HepG2 (cell line): ENCODE data around the gene GDPGP1. TPM values are rescaled to one million over a fixed set of nuclear protein-coding genes. Genes with fewer than 3 reads are reported as not detected.

Experiments
- ATM ChIP-seq: fragments of 450-650 bp; IDR thresholded peaks from 2 replicates; pipeline ENCODE4 v1.7.1; 2017; ENCODE audit warnings: mild to moderate bottlenecking, borderline replicate concordance
- E2F2 ChIP-seq: sonication (generic); formaldehyde crosslinking; IDR thresholded peaks from 2 replicates; pipeline ENCODE4 v1.4.0; 2020; ENCODE audit warnings: missing genetic modification reagents, borderline replicate concordance
- HOXA3 ChIP-seq: sonication (generic); formaldehyde crosslinking; IDR thresholded peaks from 2 replicates; pipeline ENCODE4 v1.5.0; 2020; ENCODE audit warnings: missing genetic modification reagents
- KAT2B ChIP-seq: fragments of 150-350 bp; IDR thresholded peaks from 2 replicates; pipeline ENCODE4 v1.6.1; 2014; ENCODE audit warnings: low read depth, low read length, borderline replicate concordance
- KLF13 ChIP-seq: sonication (generic); formaldehyde crosslinking; IDR thresholded peaks from 2 replicates; pipeline ENCODE4 v1.4.0; 2020; ENCODE audit warnings: mild to moderate bottlenecking, missing genetic modification reagents
- PITX1 ChIP-seq: sonication (generic); formaldehyde crosslinking; IDR thresholded peaks from 2 replicates; pipeline ENCODE4 v1.5.1; 2020; ENCODE audit warnings: mild to moderate bottlenecking, missing genetic modification reagents
- SAP130 ChIP-seq: IDR thresholded peaks from 2 replicates; pipeline ENCODE4 v1.6.1; 2016; ENCODE audit warnings: low read depth
- SP1 ChIP-seq, 2 experiments: fragments of 450-650 bp in 1 of 2; sonication (generic) in 1 of 2; formaldehyde crosslinking in 1 of 2; IDR thresholded peaks; 2 replicates each; pipeline versions ENCODE4 v1.4.0 to v1.6.1; 2016 to 2020; ENCODE audit warnings: missing genetic modification reagents in 1 of 2
- TGIF2 ChIP-seq: IDR thresholded peaks from 2 replicates; pipeline ENCODE4 v1.6.1; 2016; ENCODE audit warnings: control low read depth, missing compliant biosample characterization
- ZFP90 ChIP-seq: sonication (generic); formaldehyde crosslinking; IDR thresholded peaks from 2 replicates; pipeline ENCODE4 v1.8.0; 2022; ENCODE audit warnings: missing genetic modification reagents, mild to moderate bottlenecking, inconsistent platforms, borderline replicate concordance
- ZNF333 ChIP-seq: sonication (generic); formaldehyde crosslinking; IDR thresholded peaks from 2 replicates; pipeline ENCODE4 v1.4.0; 2020; ENCODE audit warnings: mild to moderate bottlenecking, missing genetic modification reagents, borderline replicate concordance
- ZNF513 ChIP-seq: sonication (generic); formaldehyde crosslinking; conservative IDR thresholded peaks from 2 replicates; pipeline ENCODE4 v1.5.0; 2020; ENCODE audit warnings: missing genetic modification reagents
- ZNF558 ChIP-seq: sonication (generic); formaldehyde crosslinking; IDR thresholded peaks from 2 replicates; pipeline ENCODE4 v1.9.0; 2022; ENCODE audit warnings: mild to moderate bottlenecking, missing genetic modification reagents, borderline replicate concordance
- ZNF766 ChIP-seq: sonication (generic); formaldehyde crosslinking; IDR thresholded peaks from 2 replicates; pipeline ENCODE4 v1.5.0; 2020; ENCODE audit warnings: missing genetic modification reagents, borderline replicate concordance
- polyA plus RNA-seq, 8 experiments: library from polyadenylated mRNA; depleted of rRNA in 3 of 8; stranded (reverse) in 7 of 8; unstranded in 1 of 8; fragments of >200 nt; fragmentation: Illumina TruSeq in 4 of 8; extraction: Trizol in 4 of 8; gene quantifications; 2 replicates each; pipeline versions ENCODE4 v1.2.1 to v1.2.3, GENCODE V29; 2011 to 2016; ENCODE audit warnings: low read depth in 4 of 8, missing spikeins in 1 of 8, mixed read lengths in 1 of 8; ENCODE audit not compliant: insufficient read depth in 1 of 8
- total RNA-seq, 5 experiments: library from RNA; depleted of rRNA; stranded (reverse); fragments of >200 nt; fragmentation: Illumina TruSeq; extraction: Trizol; gene quantifications; 2 replicates each; pipeline ENCODE4 v1.2.3, GENCODE V29; 2016; ENCODE audit warnings: low read depth in 1 of 5
- TF ChIP-seq, protein P1 (sequence below): sonication (generic); formaldehyde crosslinking; IDR thresholded peaks from 2 replicates; pipeline ENCODE4 v1.8.0; 2022; ENCODE audit warnings: mild to moderate bottlenecking, missing genetic modification reagents, borderline replicate concordance
- TF ChIP-seq, protein P2 (sequence below): sonication (generic); formaldehyde crosslinking; IDR thresholded peaks from 2 replicates; pipeline ENCODE4 v1.4.0; 2020; ENCODE audit warnings: missing genetic modification reagents
- TF ChIP-seq, protein P3 (sequence below): sonication (generic); formaldehyde crosslinking; IDR thresholded peaks from 2 replicates; pipeline ENCODE4 v1.9.0; 2021; ENCODE audit warnings: missing genetic modification reagents, borderline replicate concordance

The GDPGP1 gene
- total and polyA plus RNA-seq, 2 of the 13 experiments (the other 11 are each of a cell fraction or from before 2014, with no cell fraction given): 1.5 to 4.3 TPM

GRCh38 chr15:90234096-90234988 is at the start of gene GDPGP1 (continued):
- TF ChIP-seq E2F2 (CRISPR knock-in tag) (no peak), ZNF558 (CRISPR knock-in tag) (no peak; the same call in 1 of the 2 replicates), KAT2B (no peak), KLF13 (no peak), HOXA3 (peak; percentile 16; the same call in 1 of the 2 replicates), PITX1 (CRISPR knock-in tag) (no peak), SP1 (IDR thresholded peaks at IDR 0.05) (no peak), SP1 (CRISPR knock-in tag; IDR thresholded peaks at IDR 0.05) (peak; percentile 54; the same call in 1 of the 2 replicates), TGIF2 (CRISPR knock-in tag) (0 out of 2 replicates have a peak, but pooled peaks have one; percentile 48), ZNF333 (no peak), ATM (no peak), ZFP90 (CRISPR knock-in tag) (no peak), SAP130 (peak; percentile 65), ZNF513 (CRISPR knock-in tag) (no peak), ZNF766 (CRISPR knock-in tag) (no peak)
- TF ChIP-seq, protein P1, sequence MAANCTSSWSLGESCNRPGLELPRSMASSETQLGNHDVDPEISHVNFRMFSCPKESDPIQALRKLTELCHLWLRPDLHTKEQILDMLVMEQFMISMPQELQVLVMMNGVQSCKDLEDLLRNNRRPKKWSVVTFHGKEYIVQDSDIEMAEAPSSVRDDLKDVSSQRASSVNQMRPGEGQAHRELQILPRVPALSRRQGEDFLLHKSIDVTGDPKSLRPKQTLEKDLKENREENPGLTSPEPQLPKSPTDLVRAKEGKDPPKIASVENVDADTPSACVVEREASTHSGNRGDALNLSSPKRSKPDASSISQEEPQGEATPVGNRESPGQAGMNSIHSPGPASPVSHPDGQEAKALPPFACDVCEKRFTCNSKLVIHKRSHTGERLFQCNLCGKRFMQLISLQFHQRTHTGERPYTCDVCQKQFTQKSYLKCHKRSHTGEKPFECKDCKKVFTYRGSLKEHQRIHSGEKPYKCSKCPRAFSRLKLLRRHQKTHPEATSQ (CRISPR knock-in tag): no peak
- TF ChIP-seq, protein P2, sequence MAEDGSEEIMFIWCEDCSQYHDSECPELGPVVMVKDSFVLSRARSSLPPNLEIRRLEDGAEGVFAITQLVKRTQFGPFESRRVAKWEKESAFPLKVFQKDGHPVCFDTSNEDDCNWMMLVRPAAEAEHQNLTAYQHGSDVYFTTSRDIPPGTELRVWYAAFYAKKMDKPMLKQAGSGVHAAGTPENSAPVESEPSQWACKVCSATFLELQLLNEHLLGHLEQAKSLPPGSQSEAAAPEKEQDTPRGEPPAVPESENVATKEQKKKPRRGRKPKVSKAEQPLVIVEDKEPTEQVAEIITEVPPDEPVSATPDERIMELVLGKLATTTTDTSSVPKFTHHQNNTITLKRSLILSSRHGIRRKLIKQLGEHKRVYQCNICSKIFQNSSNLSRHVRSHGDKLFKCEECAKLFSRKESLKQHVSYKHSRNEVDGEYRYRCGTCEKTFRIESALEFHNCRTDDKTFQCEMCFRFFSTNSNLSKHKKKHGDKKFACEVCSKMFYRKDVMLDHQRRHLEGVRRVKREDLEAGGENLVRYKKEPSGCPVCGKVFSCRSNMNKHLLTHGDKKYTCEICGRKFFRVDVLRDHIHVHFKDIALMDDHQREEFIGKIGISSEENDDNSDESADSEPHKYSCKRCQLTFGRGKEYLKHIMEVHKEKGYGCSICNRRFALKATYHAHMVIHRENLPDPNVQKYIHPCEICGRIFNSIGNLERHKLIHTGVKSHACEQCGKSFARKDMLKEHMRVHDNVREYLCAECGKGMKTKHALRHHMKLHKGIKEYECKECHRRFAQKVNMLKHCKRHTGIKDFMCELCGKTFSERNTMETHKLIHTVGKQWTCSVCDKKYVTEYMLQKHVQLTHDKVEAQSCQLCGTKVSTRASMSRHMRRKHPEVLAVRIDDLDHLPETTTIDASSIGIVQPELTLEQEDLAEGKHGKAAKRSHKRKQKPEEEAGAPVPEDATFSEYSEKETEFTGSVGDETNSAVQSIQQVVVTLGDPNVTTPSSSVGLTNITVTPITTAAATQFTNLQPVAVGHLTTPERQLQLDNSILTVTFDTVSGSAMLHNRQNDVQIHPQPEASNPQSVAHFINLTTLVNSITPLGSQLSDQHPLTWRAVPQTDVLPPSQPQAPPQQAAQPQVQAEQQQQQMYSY (CRISPR knock-in tag): no peak
- TF ChIP-seq, protein P3, sequence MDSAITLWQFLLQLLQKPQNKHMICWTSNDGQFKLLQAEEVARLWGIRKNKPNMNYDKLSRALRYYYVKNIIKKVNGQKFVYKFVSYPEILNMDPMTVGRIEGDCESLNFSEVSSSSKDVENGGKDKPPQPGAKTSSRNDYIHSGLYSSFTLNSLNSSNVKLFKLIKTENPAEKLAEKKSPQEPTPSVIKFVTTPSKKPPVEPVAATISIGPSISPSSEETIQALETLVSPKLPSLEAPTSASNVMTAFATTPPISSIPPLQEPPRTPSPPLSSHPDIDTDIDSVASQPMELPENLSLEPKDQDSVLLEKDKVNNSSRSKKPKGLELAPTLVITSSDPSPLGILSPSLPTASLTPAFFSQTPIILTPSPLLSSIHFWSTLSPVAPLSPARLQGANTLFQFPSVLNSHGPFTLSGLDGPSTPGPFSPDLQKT (CRISPR knock-in tag): no peak
